Gastrocnemius medialis (tissue), 4 donors: ENCODE results near the gene THSD4.

Experiments used
- CTCF ChIP-seq, 5 experiments: fragments of 450-650 bp in 3 of 5; fragments of 200-600 bp in 2 of 5; sonication (generic) in 2 of 5; IDR thresholded peaks in 4 of 5; conservative IDR thresholded peaks in 1 of 5; 1 replicate in 4 of 5; 2 replicates in 1 of 5; pipeline ENCODE4 v1.5.1; 2016 to 2019; ENCODE audit warnings: antibody characterized with exemption in 5 of 5, mild to moderate bottlenecking in 3 of 5, moderate library complexity in 3 of 5
- POLR2A ChIP-seq, 2 donors: fragments of 450-650 bp; IDR thresholded peaks; one replicate each; pipeline ENCODE4 v1.6.1; 2017; ENCODE audit warnings: antibody characterized with exemption in 2 of 2, mild to moderate bottlenecking in 2 of 2, moderate library complexity in 2 of 2

- TF ChIP-seq CTCF (IDR thresholded peaks at IDR 0.05 in 4 of 5, conservative IDR thresholded peaks at IDR 0.05 in 1 of 5) (peak; percentile 63 to 85 (median 72)), POLR2A (IDR thresholded peaks at IDR 0.05) (no peak)
Measured at GRCh38 chr15:71443538-71443937, 328.3 kb downstream of the THSD4 start.
